ENCODE results near the gene GRIK4.
A peak's percentile ranks its signal among the peaks of the same experiment; 100 is the strongest.

The GRIK4 gene

GRCh38 chr11:120793806-120794479 lies 282.4 kb downstream of the GRIK4 start:
- DNase-seq = no peak

GRCh38 chr11:120794748-120795147 lies 283.2 kb downstream of the GRIK4 start:
- DNase-seq = no peak

GRCh38 chr11:120795185-120795584 lies 283.6 kb downstream of the GRIK4 start:
- DNase-seq = no peak

- no peak for DNase-seq
These were observed 285.6 kb downstream of the GRIK4 start for GRCh38 chr11:120797143-120797542.

- DNase-seq = no peak
These were observed 287.3 kb downstream of the GRIK4 start for GRCh38 chr11:120798854-120799253.

GRCh38 chr11:120800206-120800605 lies 288.7 kb downstream of the GRIK4 start:
- no peak for DNase-seq

GRCh38 chr11:120801801-120802689 lies 290.5 kb downstream of the GRIK4 start:
- DNase-seq = peak; percentile 33

GRCh38 chr11:120805960-120806555 lies 294.5 kb downstream of the GRIK4 start:
- no peak for DNase-seq

GRCh38 chr11:120807414-120808150 lies 296.0 kb downstream of the GRIK4 start:
- DNase-seq = no peak

GRCh38 chr11:120808616-120809050 lies 297.1 kb downstream of the GRIK4 start:
- DNase-seq = no peak

- no peak for DNase-seq
These were observed 298.7 kb downstream of the GRIK4 start for GRCh38 chr11:120810251-120810650.

- no peak for DNase-seq
These were observed 299.7 kb downstream of the GRIK4 start for GRCh38 chr11:120811199-120811598.

GRCh38 chr11:120811731-120812130 lies 300.2 kb downstream of the GRIK4 start:
- DNase-seq = no peak

GRCh38 chr11:120814531-120815318 lies 303.2 kb downstream of the GRIK4 start:
- DNase-seq = no peak

- no peak for DNase-seq
These were observed 304.0 kb downstream of the GRIK4 start for GRCh38 chr11:120815319-120816100.

- no peak for DNase-seq
These were observed 304.6 kb downstream of the GRIK4 start for GRCh38 chr11:120816176-120816575.

- no peak for DNase-seq
These were observed 305.2 kb downstream of the GRIK4 start for GRCh38 chr11:120816711-120817110.

- DNase-seq = no peak
These were observed 305.6 kb downstream of the GRIK4 start for GRCh38 chr11:120817158-120817557.

- DNase-seq = no peak
These were observed 306.5 kb downstream of the GRIK4 start for GRCh38 chr11:120818097-120818496.

- DNase-seq = no peak
These were observed 307.5 kb downstream of the GRIK4 start for GRCh38 chr11:120819003-120819402.

Measured in NCI-H2227 treated with DMSO at 0.1 percent for 48 hours (cell line).